Epidermal melanocyte (primary cell): Measurements from ENCODE around the gene ITM2C.

Experiments used
- DNase-seq: peaks from one replicate; pipeline ENCODE4 v3.0.0; 2011; ENCODE audit warnings: low spot score; ENCODE audit not compliant: insufficient read length

Gene ITM2C

GRCh38 chr2:230891064-230891463 lies 26.3 kb downstream of the ITM2C start:
- DNase-seq, result no peak

GRCh38 chr2:230891509-230891908 lies 26.8 kb downstream of the ITM2C start:
- DNase-seq, result no peak

- DNase-seq, result no peak
Observed at GRCh38 chr2:230893338-230893737, 28.6 kb downstream of the ITM2C start.

GRCh38 chr2:230893841-230894781 lies 29.4 kb downstream of the ITM2C start:
- no peak for DNase-seq

GRCh38 chr2:230895536-230896345 lies 31.0 kb downstream of the ITM2C start:
- no peak for DNase-seq

GRCh38 chr2:230896346-230897115 lies 31.8 kb downstream of the ITM2C start:
- no peak for DNase-seq

GRCh38 chr2:230898016-230898712 lies 33.4 kb downstream of the ITM2C start:
- DNase-seq, result no peak

GRCh38 chr2:230898713-230899091 lies 34.0 kb downstream of the ITM2C start:
- DNase-seq, result no peak

- DNase-seq, result no peak
Observed at GRCh38 chr2:230899287-230899686, 34.5 kb downstream of the ITM2C start.

GRCh38 chr2:230899786-230900185 lies 35.0 kb downstream of the ITM2C start:
- DNase-seq, result no peak

- no peak for DNase-seq
Observed at GRCh38 chr2:230900336-230900995, 35.7 kb downstream of the ITM2C start.

- DNase-seq, result no peak
Observed at GRCh38 chr2:230901006-230901405, 36.3 kb downstream of the ITM2C start.

- peak; percentile 66 for DNase-seq
Observed at GRCh38 chr2:230902180-230902899, 37.6 kb downstream of the ITM2C start.

GRCh38 chr2:230903231-230904150 lies 38.7 kb downstream of the ITM2C start:
- no peak for DNase-seq

- DNase-seq, result no peak
Observed at GRCh38 chr2:230904856-230905447, 40.2 kb downstream of the ITM2C start.

GRCh38 chr2:230905448-230906421 lies 41.0 kb downstream of the ITM2C start:
- no peak for DNase-seq
